Psoas muscle (tissue), 8 donors: ENCODE measurements around the gene EPB41L3. TPM values are rescaled to one million over a fixed set of nuclear protein-coding genes. Genes with fewer than 3 reads are reported as not detected.

Source experiments
- ATAC-seq, 4 donors: fragments of 200-7000 bp; cut with Tn5 transposase; one replicate each; pipeline ENCODE4 v1.9.1; 2020; ENCODE audit warnings: moderate library complexity in 3 of 4, mild to moderate bottlenecking in 2 of 4
- DNase-seq, 2 donors: peaks; one replicate each; pipeline ENCODE4 v3.0.0-alpha.2; 2020
- H3K27ac ChIP-seq: fragments of 200-600 bp; one replicate; pipeline ENCODE4 v1.8.0; 2022
- H3K27me3 ChIP-seq, 3 donors: fragments of 200-600 bp in 1 of 3; one replicate each; pipeline versions ENCODE4 v1.6.1 to v1.8.0; 2013 to 2022; ENCODE audit warnings: low read length in 2 of 3, mild to moderate bottlenecking in 2 of 3, moderate library complexity in 1 of 3; ENCODE audit not compliant: insufficient read depth in 3 of 3
- H3K36me3 ChIP-seq, 2 donors: fragments of 200-600 bp in 1 of 2; one replicate each; pipeline versions ENCODE4 v1.6.1 to v1.8.0; 2013 to 2022; ENCODE audit warnings: low read depth in 1 of 2, mild to moderate bottlenecking in 1 of 2, moderate library complexity in 1 of 2; ENCODE audit not compliant: insufficient read depth in 1 of 2
- H3K4me1 ChIP-seq: fragments of 200-600 bp; one replicate; pipeline ENCODE4 v1.8.0; 2022
- H3K4me3 ChIP-seq: fragments of 200-600 bp; one replicate; pipeline ENCODE4 v1.8.0; 2022; ENCODE audit warnings: mild to moderate bottlenecking
- H3K9me3 ChIP-seq: fragments of 200-600 bp; one replicate; pipeline ENCODE4 v1.8.0; 2022
- WGBS, 3 donors: extraction: QIAGEN DNeasy Blood & Tissue Kit; methylation state at CpG; one replicate each; pipeline versions ENCODE4 v1.1.6 to v1.1.7; 2013; 5-methylcytosine and 5-hydroxymethylcytosine counted together
- intact Hi-C, 2 donors: fragments of 100-400 bp; cut with DNase I; formaldehyde crosslinking; loops; one replicate each; pipeline versions ENCODE4 v1.11.0 to v1.14.2; 2022
- polyA plus RNA-seq, 3 donors: library from polyadenylated mRNA; stranded (reverse); fragments of 200-250 nt; gene quantifications; one replicate each; pipeline ENCODE4 v1.2.3, GENCODE V29; 2013
- total RNA-seq, 4 donors: library from RNA; stranded (reverse); fragmentation: NEBNext Ultra II Directional in 2 of 4; extraction: Animal tissue kit (Norgen Biotek cat#: 25700) in 2 of 4; gene quantifications; one replicate each; pipeline versions ENCODE4 v1.2.1 to v1.2.4, GENCODE V29; 2021 to 2023
- TF ChIP-seq, protein P1 (sequence below): fragments of 200-600 bp; IDR thresholded peaks from one replicate; pipeline ENCODE4 v1.8.0; 2022; ENCODE audit warnings: antibody characterized with exemption
- donor health status: healthy with polysubstance abuse.
- donor health status: DM: no; HTN: no; CAD: no; lungs with moderate emphysema.
- donor health status: Bipolar disorder and iron deficiency.
- donor health status: healthy.
- donor health status: DM: yes; HTN: yes; CAD: no.
- donor health status: DM: no; HTN: no; CAD: no.
- donor health status: DM: no; HTN: no; CAD: no.
- donor health status: DM: yes; HTN: yes; CAD: no.

Gene EPB41L3
- total and polyA plus RNA-seq, 7 donors: 1.4 to 23.6 (median 6.0) TPM

GRCh38 chr18:5508821-5509220 lies 35.0 kb downstream of the EPB41L3 start:
- WGBS, 3 donors: 77 to 84% (median 80%) methylated on average over 2 of the region's 2 CpGs
- ATAC-seq (no peak), DNase-seq (no peak)
- Histone ChIP-seq H3K27me3 (no peaks in the 10 kb centered on the region), H3K9me3 (no peaks in the 10 kb centered on the region), H3K27ac (no peak overlapping the region), H3K36me3 (no peaks in the 10 kb centered on the region), H3K4me1 (no peaks in the 10 kb centered on the region), H3K4me3 (no peak overlapping the region)
- TF ChIP-seq, protein P1, sequence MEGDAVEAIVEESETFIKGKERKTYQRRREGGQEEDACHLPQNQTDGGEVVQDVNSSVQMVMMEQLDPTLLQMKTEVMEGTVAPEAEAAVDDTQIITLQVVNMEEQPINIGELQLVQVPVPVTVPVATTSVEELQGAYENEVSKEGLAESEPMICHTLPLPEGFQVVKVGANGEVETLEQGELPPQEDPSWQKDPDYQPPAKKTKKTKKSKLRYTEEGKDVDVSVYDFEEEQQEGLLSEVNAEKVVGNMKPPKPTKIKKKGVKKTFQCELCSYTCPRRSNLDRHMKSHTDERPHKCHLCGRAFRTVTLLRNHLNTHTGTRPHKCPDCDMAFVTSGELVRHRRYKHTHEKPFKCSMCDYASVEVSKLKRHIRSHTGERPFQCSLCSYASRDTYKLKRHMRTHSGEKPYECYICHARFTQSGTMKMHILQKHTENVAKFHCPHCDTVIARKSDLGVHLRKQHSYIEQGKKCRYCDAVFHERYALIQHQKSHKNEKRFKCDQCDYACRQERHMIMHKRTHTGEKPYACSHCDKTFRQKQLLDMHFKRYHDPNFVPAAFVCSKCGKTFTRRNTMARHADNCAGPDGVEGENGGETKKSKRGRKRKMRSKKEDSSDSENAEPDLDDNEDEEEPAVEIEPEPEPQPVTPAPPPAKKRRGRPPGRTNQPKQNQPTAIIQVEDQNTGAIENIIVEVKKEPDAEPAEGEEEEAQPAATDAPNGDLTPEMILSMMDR: no peak
- intact Hi-C loops: no loop called here

GRCh38 chr18:5507756-5508155 lies 36.0 kb downstream of the EPB41L3 start:
- no peak for ATAC-seq
- TF ChIP-seq, protein P1: no peak
- Histone ChIP-seq H3K36me3 (no peaks in the 10 kb centered on the region), H3K4me1 (no peaks in the 10 kb centered on the region), H3K4me3 (no peak overlapping the region), H3K27me3 (no peaks in the 10 kb centered on the region), H3K27ac (no peak overlapping the region), H3K9me3 (no peaks in the 10 kb centered on the region)
- no peak for DNase-seq
- intact Hi-C loops: no loop called here
- WGBS, 3 donors: 63 to 75% (median 71%) methylated on average over 2 of the region's 2 CpGs

DNA sequence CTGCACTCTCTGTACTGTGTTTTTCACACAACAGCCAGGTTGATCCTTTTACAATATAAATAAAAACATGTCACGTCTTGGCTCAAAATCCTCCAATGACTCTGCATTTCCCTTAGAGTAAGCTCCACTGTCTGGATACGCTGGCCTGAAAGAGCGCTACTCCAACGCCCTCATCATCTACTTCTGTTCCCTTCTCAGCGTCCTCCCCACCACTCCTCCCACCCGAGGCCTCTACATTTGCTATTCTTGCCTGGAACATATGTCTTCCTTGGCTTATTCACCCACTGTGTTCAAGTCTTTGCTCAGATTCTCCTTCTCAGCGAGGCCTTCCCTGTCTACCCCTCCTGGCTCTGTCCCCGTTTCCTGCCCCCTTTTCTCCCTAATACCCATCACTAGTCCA lies 37.6 kb downstream of the EPB41L3 start:
- DNase-seq: no peak
- no peak overlapping the region for H3K4me3 ChIP-seq
- TF ChIP-seq, protein P1: no peak
- no peak overlapping the region for H3K27ac ChIP-seq
- WGBS, 3 donors: 92 to 97% (median 94%) methylated on average over 8 of the region's 8 CpGs
- no peaks in the 10 kb centered on the region for H3K9me3 ChIP-seq
- no peak for ATAC-seq
- intact Hi-C loops: no loop called here
- no peaks in the 10 kb centered on the region for H3K4me1 ChIP-seq
- no peaks in the 10 kb centered on the region for H3K27me3 ChIP-seq
- no peaks in the 10 kb centered on the region for H3K36me3 ChIP-seq

DNA sequence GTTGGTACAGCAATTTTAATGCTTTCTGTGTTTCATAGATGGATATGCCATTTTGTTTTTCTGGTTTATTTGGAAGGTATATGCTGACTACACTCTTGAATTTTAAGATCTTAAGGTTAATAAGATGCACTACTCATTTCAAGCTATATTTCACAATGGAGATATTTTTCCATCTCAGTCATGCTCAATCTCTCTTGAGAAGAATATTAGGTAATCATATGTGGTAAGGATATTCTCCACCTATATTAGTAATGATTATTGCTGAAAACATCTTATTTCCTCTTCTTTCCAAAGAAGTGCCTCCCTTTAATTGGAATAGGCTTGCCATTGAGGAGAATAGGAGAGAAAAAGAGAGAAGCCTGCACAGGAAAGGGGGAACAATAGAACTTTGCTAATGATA lies 40.1 kb downstream of the EPB41L3 start:
- Histone ChIP-seq H3K4me1 (no peaks in the 10 kb centered on the region), H3K9me3 (no peaks in the 10 kb centered on the region), H3K27me3 (no peaks in the 10 kb centered on the region), H3K36me3 (no peaks in the 10 kb centered on the region), H3K27ac (no peak overlapping the region), H3K4me3 (no peak overlapping the region)
- DNase-seq: no peak
- ATAC-seq: no peak
- TF ChIP-seq, protein P1: no peak
- intact Hi-C loops: no loop called here

- DNase-seq: no peak
- no peak for ATAC-seq
- Histone ChIP-seq H3K36me3 (no peaks in the 10 kb centered on the region), H3K9me3 (no peaks in the 10 kb centered on the region), H3K4me1 (no peaks in the 10 kb centered on the region), H3K4me3 (no peak overlapping the region), H3K27me3 (no peaks in the 10 kb centered on the region), H3K27ac (no peak overlapping the region)
- TF ChIP-seq, protein P1: no peak
- WGBS, 3 donors: 80 to 82% (median 80%) methylated on average over 7 of the region's 7 CpGs
- intact Hi-C loops: no loop called here
Measured at GRCh38 chr18:5500158-5500939, 43.4 kb downstream of the EPB41L3 start.
